Endothelial cell of umbilical vein (primary cell): Measurements from ENCODE around the gene STRA8. TPM values are rescaled to one million over a fixed set of nuclear protein-coding genes. Genes with fewer than 3 reads are reported as not detected.

Experiments used
- BruUV-seq: library from RNA; stranded (reverse); fragments of 400-500 nt; replicated peaks from 2 replicates; lab custom pipeline; 2021; lab: Mats Ljungman, UMichigan
- CTCF ChIA-PET: fragments of 300-600, 350-600 bp; sonication (Branson Sonifier 250); formaldehyde crosslinking; loops from one replicate; lab custom pipeline; 2021; ENCODE audit warnings: antibody characterized with exemption, inconsistent platforms; lab: Charles Lee
- POLR2A ChIA-PET: fragments of 300-600, 350-600 bp; sonication (Branson Sonifier 250); formaldehyde crosslinking; loops from one replicate; lab custom pipeline; 2021; ENCODE audit warnings: antibody characterized with exemption, inconsistent platforms; lab: Charles Lee
- DNase-seq: peaks from one replicate; pipeline ENCODE4 v3.0.0-alpha.2; 2011; ENCODE audit warnings: low read depth, low spot score
- FAIRE-seq: peaks from 2 replicates; lab custom pipeline; 2011; peaks lifted over from hg19 to GRCh38; lab: Jason Lieb, UNC
- H2AFZ ChIP-seq: 2 replicates; pipeline ENCODE4 v1.6.0; 2012; ENCODE audit warnings: low read depth, low read length, control low read depth, inconsistent platforms
- H3K27ac ChIP-seq: 2 replicates; pipeline ENCODE4 v1.5.1; 2011; ENCODE audit warnings: low read depth, mild to moderate bottlenecking, control low read depth, low read length, moderate library complexity; ENCODE audit not compliant: insufficient read depth
- H3K27me3 ChIP-seq, 2 experiments: 2 replicates each; pipeline versions ENCODE4 v1.6.0 to v1.6.1; 2011; ENCODE audit warnings: low read length in 2 of 2, mixed read lengths in 1 of 2; ENCODE audit not compliant: control insufficient read depth in 2 of 2, insufficient read depth in 2 of 2
- H3K36me3 ChIP-seq, 2 experiments: 2 replicates in 1 of 2; 3 replicates in 1 of 2; pipeline ENCODE4 v1.5.1; 2011; ENCODE audit warnings: low read length in 2 of 2, mild to moderate bottlenecking in 1 of 2, moderate library complexity in 1 of 2; ENCODE audit not compliant: control insufficient read depth in 2 of 2, insufficient read depth in 2 of 2; ENCODE audit errors: extremely low read depth in 1 of 2
- H3K4me1 ChIP-seq: 3 replicates; pipeline ENCODE4 v1.5.1; 2011; ENCODE audit warnings: mild to moderate bottlenecking, low read length; ENCODE audit not compliant: control insufficient read depth, insufficient read depth; ENCODE audit errors: extremely low read depth
- H3K4me2 ChIP-seq: 2 replicates; pipeline ENCODE4 v1.6.1; 2011; ENCODE audit warnings: low read length, control low read depth, mixed read lengths; ENCODE audit not compliant: insufficient read depth
- H3K4me3 ChIP-seq, 3 experiments: fragments of 200-600 bp in 1 of 3; sonication (generic), shearing (Covaris generic) in 1 of 3; replicated peaks in 1 of 3; 2 replicates each; pipeline ENCODE4 v1.5.1; 2011 to 2016; ENCODE audit warnings: control low read depth in 3 of 3, low read length in 3 of 3, mild to moderate bottlenecking in 2 of 3, inconsistent platforms in 1 of 3, low read depth in 1 of 3, moderate library complexity in 1 of 3; ENCODE audit not compliant: insufficient read depth in 1 of 3
- H3K79me2 ChIP-seq: 2 replicates; pipeline ENCODE4 v1.6.0; 2012; ENCODE audit warnings: low read length, inconsistent platforms; ENCODE audit not compliant: control insufficient read depth, insufficient read depth
- H3K9ac ChIP-seq: replicated peaks from 2 replicates; pipeline ENCODE3; 2011; ENCODE audit warnings: low read length, control low read depth; ENCODE audit not compliant: insufficient read depth; ENCODE audit errors: extremely low read depth
- H3K9me1 ChIP-seq: replicated peaks from 3 replicates; pipeline ENCODE4 v1.6.0; 2011; ENCODE audit warnings: mild to moderate bottlenecking, low read length; ENCODE audit not compliant: control insufficient read depth, insufficient read depth; ENCODE audit errors: extremely low read depth
- H3K9me3 ChIP-seq: replicated peaks from 2 replicates; pipeline ENCODE4 v1.5.1; 2012; ENCODE audit warnings: low read length, inconsistent platforms; ENCODE audit not compliant: control insufficient read depth, insufficient read depth
- H4K20me1 ChIP-seq: replicated peaks from 2 replicates; pipeline ENCODE3; 2011; ENCODE audit warnings: mild to moderate bottlenecking, low read length; ENCODE audit not compliant: control insufficient read depth, insufficient read depth; ENCODE audit errors: extremely low read depth
- EZH2 ChIP-seq: IDR thresholded peaks from 2 replicates; pipeline ENCODE4 v1.6.1; 2012; ENCODE audit warnings: borderline replicate concordance, low read depth, mild to moderate bottlenecking, moderate library complexity, low read length, inconsistent platforms; ENCODE audit not compliant: severe bottlenecking
- FOS ChIP-seq: IDR thresholded peaks from 2 replicates; pipeline ENCODE4 v1.6.1; 2011; ENCODE audit warnings: mild to moderate bottlenecking, low read length, moderate library complexity, borderline replicate concordance; ENCODE audit not compliant: insufficient read depth
- GATA2 ChIP-seq: IDR thresholded peaks from 2 replicates; pipeline ENCODE4 v1.7.0; 2011; ENCODE audit warnings: low read depth, mild to moderate bottlenecking, moderate library complexity, mixed read lengths, low read length; ENCODE audit not compliant: insufficient read length, insufficient read depth
- JUN ChIP-seq: IDR thresholded peaks from 2 replicates; pipeline ENCODE4 v1.6.1; 2011; ENCODE audit warnings: borderline replicate concordance, low read depth; ENCODE audit not compliant: insufficient read length, insufficient read depth
- MYC ChIP-seq: IDR thresholded peaks from one replicate; pipeline ENCODE4 v1.6.1; 2011; ENCODE audit warnings: mild to moderate bottlenecking, low read depth, low read length
- POLR2A ChIP-seq: IDR thresholded peaks from 2 replicates; pipeline ENCODE4 v1.6.1; 2012; ENCODE audit warnings: low read depth, mild to moderate bottlenecking, control low read depth, low read length
- POLR2AphosphoS5 ChIP-seq: IDR thresholded peaks from 2 replicates; pipeline ENCODE4 v1.6.1; 2012; ENCODE audit warnings: low read depth, mild to moderate bottlenecking, control low read depth, low read length, moderate library complexity; ENCODE audit not compliant: insufficient read depth
- dilution Hi-C: fragments of 300-500 bp; cut with MboI; formaldehyde crosslinking; loops from one replicate; pipeline ENCODE4 v1.15.0; 2019; ENCODE audit warnings: low sequenced_read_pairs; ENCODE audit not compliant: extremely low pct_ligation_motif_present
- intact Hi-C: fragments of 100-400 bp; cut with micrococcal nuclease; formaldehyde crosslinking; loops from one replicate; pipeline ENCODE4 v1.10.0; 2022
- polyA plus RNA-seq, 4 experiments: library from polyadenylated mRNA; depleted of rRNA in 3 of 4; stranded (reverse) in 3 of 4; unstranded in 1 of 4; fragments of >200 nt; gene quantifications; 2 replicates each; pipeline versions ENCODE4 v1.2.1 to v1.2.3, GENCODE V29; 2011 to 2012; ENCODE audit warnings: missing spikeins in 1 of 4
- total RNA-seq: library from RNA; stranded (reverse); gene quantifications from 2 replicates; pipeline ENCODE4 v1.2.3, GENCODE V29; 2021
- TF ChIP-seq, protein P1 (sequence below): IDR thresholded peaks from 2 replicates; pipeline ENCODE4 v1.6.1; 2011; ENCODE audit not compliant: insufficient read depth, insufficient read length

Gene STRA8
- total and polyA plus RNA-seq, 2 donors (not counting 3 experiments of a cell fraction or from before 2014, with no cell fraction given) = not detected

GRCh38 chr7:135275971-135276580, 42.4 kb downstream of the STRA8 start:
- BruUV-seq = no TSS peak

GRCh38 chr7:135277161-135277560, 43.5 kb downstream of the STRA8 start:
- H2AFZ ChIP-seq = no peak overlapping the region
- no peaks in the 10 kb centered on the region for H3K27me3 ChIP-seq
- ChIA-PET CTCF (interaction anchor here (4.4 kb wide), 1 partner anchor 368 kb away, joined by 173 read pairs; no protein-coding TSS in a partner anchor), POLR2A (no interaction called here)
- no peaks in the 10 kb centered on the region for H4K20me1 ChIP-seq
- intact Hi-C loops = no loop called here
- TF ChIP-seq, protein P1, sequence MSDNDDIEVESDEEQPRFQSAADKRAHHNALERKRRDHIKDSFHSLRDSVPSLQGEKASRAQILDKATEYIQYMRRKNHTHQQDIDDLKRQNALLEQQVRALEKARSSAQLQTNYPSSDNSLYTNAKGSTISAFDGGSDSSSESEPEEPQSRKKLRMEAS = no peak
- TF ChIP-seq GATA2 = no peak
- TF ChIP-seq MYC = no peak
- no peak for TF ChIP-seq POLR2A
- TF ChIP-seq EZH2 = no peak
- TF ChIP-seq POLR2AphosphoS5 = no peak
- DNase-seq = no peak
- no peak overlapping the region for H3K4me3 ChIP-seq
- H3K9me3 ChIP-seq = no peaks in the 10 kb centered on the region
- H3K36me3 ChIP-seq = no peaks in the 10 kb centered on the region
- no peak for FAIRE-seq
- no peak overlapping the region for H3K4me2 ChIP-seq
- no TSS peak for BruUV-seq
- peaks cover 4% of the 10 kb centered on the region for H3K4me1 ChIP-seq
- no peak overlapping the region for H3K27ac ChIP-seq
- no peak overlapping the region for H3K9ac ChIP-seq
- H3K9me1 ChIP-seq = no peaks in the 10 kb centered on the region
- H3K79me2 ChIP-seq = no peaks in the 10 kb centered on the region
- dilution Hi-C loops = no loop called here

More at GRCh38 chr7:135275971-135276580, 42.4 kb downstream of the STRA8 start:
- Histone ChIP-seq H3K4me1 (no peaks in the 10 kb centered on the region), H3K4me2 (no peak overlapping the region), H4K20me1 (no peaks in the 10 kb centered on the region), H3K79me2 (no peaks in the 10 kb centered on the region), H3K9ac (no peak overlapping the region), H3K4me3 (no peak overlapping the region), H3K9me3 (no peaks in the 10 kb centered on the region), H3K27me3 (peaks cover 0 to 1% of the 10 kb centered on the region in 2 experiments), H2AFZ (no peak overlapping the region), H3K9me1 (no peaks in the 10 kb centered on the region), H3K27ac (no peak overlapping the region), H3K36me3 (no peaks in the 10 kb centered on the region)
- ChIA-PET POLR2A (no interaction called here), CTCF (interaction anchor here (1.1 to 4.4 kb wide), 6 partner anchors 22 to 394 kb away, joined by 5 to 173 read pairs (median 12); no protein-coding TSS in a partner anchor)
- TF ChIP-seq JUN = no peak
- TF ChIP-seq POLR2A = no peak
- no peak for TF ChIP-seq POLR2AphosphoS5
- TF ChIP-seq FOS = no peak
- TF ChIP-seq EZH2 = no peak
- no peak for TF ChIP-seq MYC
- TF ChIP-seq GATA2 = no peak
- dilution Hi-C loops = no loop called here
- FAIRE-seq = no peak
- intact Hi-C loops = loop anchor here (2.0 kb wide), 1 partner anchor 521 kb away; no protein-coding TSS in a partner anchor
- no peak for DNase-seq
